ENCODE data around the gene PSMB5.
"Not testable (repeated sequence)": the region's sequence is repeated elsewhere in the genome, so short reads cannot be mapped to it uniquely, and the experiment has no call there.

The PSMB5 gene

GRCh38 chr14:23013054-23013748 is 21.5 kb downstream of the PSMB5 start:
- no peak for DNase-seq

GRCh38 chr14:23009939-23010726 is 24.6 kb downstream of the PSMB5 start, which contains the start of gene C14orf93:
Gene C14orf93 (minus strand): TSS chr14:23010143. CDS start chr14:22999023, 11,120 bp downstream.
- no peak for DNase-seq

- no peak for DNase-seq
These were observed 25.2 kb downstream of the PSMB5 start for GRCh38 chr14:23009483-23009938.

- no peak for DNase-seq
These were observed 25.9 kb downstream of the PSMB5 start for GRCh38 chr14:23008831-23009230.

DNA sequence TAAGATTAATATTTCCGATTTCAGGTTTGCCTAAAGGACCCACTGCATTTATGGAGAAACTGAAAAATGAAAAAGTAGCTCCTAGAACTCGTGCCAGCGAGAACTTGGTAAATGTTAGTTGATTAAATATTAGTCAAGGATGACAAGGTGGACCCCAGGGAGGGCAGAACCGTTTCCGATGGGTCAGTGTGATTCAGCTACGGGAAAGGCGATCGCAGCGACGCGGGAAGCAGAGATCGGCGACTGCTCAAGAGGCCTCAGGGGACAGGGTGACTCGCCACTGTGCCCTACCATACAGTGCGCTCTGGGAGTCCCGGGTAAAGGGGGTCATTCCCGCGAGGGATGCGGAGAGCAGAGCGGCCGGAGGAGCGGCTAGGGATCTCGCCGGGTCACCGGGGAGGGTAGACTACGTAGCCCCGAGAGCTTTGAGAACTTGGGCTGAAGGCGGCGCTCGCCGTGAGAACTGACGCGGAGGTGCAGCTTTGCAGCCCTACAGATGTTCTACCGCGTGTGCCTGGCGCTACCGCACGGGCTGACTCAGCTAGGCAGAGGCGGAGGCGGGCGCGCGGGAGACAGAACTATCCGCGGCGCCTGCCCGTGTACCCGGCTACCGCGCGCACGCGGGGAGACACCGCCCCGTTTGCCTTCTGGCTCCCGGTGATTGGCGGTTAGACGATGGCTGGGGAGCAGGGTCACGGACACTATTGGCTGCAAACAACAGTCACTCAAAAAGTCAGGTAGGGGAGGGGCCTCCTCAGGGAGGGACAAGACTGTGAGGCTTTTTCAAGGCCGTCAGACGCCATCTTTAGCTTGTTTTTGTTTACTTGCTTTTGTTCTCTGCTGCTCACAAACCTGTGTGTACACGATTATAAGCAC is 27.9 kb downstream of the PSMB5 start:
- DNase-seq = peak; percentile 58

- DNase-seq = no peak
These were observed 28.5 kb downstream of the PSMB5 start for GRCh38 chr14:23006188-23006534.

DNA sequence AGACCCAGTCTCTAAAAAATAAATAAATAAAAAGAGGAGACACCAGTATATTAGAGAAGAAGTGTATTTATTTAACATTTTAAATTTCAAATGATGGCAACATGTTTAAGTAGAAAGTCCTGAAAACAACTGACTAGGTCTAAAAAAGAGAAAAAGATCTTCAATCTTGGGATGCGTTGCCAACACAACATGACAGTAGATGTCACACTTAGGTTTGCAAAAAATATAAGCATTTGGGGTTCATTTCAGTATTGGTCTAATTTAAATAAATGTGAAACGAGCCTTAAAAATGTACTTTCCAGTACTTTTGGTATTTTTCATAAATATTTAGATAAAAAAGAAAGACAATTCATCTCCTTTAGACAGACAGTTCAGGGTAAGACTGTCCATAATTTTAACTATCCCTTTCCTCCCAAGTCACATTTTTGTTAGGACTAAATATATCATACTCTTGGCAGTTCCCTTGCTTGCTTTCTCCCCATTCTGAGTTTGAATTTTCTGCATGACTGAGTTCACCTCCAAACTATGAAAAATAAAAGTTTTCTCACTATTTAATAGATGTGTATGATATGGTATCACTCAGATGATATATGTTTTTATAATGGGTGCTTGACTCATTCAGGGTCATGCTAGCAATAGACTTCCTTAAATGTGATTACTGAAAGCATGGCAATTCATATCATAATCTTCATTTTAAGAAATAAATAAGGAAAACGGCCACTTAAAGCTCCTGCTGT is 29.1 kb downstream of the PSMB5 start:
- no peak for DNase-seq

DNA sequence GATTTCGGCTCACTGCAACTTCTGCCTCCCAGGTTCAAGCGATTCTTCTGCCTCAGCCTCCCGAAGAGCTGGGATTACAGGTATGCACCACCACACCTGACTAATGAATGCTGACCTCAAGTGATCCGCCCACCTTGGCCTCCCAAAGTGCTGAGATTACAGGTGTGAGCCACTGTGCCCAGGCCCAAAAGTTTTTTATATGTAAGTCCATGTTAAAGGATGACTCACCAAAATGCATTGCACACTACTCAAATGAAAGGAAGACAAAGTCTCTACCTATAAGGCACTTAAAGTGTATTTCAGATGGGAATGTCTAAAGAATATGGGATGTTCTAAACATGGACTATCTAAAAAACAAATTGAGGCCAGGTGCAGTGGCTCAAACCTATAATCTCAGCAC is 30.4 kb downstream of the PSMB5 start:
- DNase-seq = not testable (repeated sequence)

GRCh38 chr14:23002592-23002991 is 32.1 kb downstream of the PSMB5 start:
- DNase-seq = no peak

DNA sequence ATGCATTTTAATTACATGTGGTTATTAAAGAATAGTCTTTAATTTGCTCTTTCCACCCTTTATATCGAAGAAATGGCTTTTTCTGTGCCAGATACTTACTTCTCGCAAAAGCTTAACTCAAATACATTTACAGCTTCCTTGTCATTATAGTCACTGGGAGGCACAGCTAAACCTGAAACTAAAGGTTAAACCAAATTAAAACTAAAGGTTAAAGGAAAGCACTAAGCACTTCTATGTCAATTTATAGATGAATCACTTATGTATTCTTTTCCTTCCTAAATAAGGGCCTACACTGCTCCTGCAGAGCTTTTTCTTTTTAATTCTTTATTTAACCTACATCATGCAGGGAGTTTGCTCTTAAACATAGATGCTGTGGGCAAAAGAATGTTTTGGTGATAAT is 33.8 kb downstream of the PSMB5 start:
- no peak for DNase-seq

DNA sequence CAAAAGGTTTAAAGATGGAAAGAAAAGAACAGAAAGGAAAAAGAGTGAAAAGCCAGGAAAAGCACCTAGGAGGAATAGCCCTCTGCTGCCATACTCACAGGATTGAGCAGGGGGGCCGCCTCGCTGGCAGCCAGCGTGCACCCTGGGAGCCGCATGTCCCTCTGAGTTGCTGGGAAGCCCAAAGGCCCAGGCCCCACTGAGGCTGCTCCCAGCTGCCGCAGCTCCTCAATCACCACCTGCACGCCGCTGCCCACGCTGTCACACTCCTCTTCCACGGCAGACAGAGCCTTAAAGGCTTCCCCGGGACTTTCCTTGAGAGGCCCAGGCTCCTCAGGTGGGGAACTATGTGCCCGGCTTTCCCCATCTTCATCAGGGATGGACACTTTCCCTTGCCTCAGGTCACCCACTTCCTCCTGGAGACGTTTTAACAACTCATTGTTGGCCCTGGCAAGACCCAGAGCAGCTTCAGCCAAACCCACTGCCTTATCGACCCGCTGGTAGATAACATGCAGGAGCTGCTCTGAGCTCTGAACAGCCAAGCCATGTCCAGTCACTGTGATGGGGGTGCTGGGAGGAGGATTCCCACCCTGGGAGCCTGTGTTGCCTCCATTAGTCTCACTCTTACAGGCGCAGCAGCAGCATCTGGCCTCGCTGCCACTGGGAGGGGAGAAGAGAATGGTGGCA is 36.2 kb downstream of the PSMB5 start:
- no peak for DNase-seq

DNA sequence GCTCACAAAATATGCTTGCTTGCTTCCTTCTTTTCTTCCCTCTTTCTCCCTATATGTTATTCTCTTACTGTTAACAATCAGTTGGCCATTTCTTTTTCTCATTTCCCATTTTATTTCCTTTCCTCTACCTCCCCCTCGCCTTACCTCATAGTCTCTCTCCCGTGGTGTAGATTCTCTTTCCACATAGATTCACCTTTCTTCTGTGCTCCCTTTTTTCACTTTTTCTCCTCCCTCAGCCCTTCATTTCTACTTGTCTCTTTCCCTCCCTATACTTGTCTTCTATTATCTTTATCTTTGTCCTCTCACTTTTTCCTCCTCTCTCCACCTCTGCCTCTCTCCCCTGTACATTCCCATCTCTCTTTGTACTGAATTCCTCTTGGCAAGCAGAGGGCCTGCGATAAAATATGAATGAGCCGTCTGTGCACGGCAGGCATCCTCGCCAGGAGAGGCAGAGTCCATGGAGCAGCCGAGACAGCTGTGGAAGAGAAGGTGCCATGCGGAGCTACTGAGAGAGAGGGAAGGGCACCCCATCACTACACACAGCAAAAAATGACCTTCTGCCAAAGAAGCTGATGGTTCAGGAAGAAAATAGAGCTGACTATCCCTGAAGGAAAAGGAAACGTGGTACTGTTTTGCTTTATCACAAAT is 36.9 kb downstream of the PSMB5 start:
- no peak for DNase-seq

GRCh38 chr14:22996768-22997654 is 37.7 kb downstream of the PSMB5 start:
- no peak for DNase-seq

DNA sequence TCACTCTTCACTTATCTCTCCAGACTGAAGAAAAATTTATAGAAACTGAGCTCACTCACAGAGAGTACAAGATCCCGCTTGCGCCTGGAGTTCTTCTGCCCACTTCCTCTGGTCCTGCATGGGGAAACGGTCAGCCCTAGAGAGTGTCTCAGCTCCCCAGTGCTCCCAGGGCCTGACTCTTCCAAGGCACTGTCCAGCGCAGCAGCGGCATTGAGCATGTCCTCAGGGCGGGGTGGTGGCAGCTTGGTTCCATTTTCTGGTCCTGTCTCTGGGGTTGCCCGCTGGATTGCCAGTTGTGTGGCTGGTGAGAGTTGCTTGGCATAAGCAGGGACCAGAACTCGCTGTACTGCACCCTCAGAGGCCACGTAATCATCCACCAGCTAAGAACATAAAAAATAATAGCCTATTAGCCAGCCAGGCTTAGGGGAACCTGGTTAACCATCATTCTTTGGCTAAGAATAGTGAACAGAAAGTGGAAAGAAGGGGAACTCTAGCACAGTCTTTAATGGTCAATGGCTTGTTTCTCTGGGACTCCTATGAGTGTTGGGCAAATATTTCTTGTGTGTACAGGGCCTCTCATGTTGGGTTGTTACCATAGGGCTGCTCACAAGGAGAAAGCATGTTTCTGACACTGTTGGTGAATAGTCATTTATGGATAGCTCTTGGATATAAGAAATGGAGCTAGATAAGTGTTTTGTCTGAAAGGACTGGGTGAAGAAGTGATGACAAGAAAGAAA is 38.6 kb downstream of the PSMB5 start:
- DNase-seq = no peak

DNA sequence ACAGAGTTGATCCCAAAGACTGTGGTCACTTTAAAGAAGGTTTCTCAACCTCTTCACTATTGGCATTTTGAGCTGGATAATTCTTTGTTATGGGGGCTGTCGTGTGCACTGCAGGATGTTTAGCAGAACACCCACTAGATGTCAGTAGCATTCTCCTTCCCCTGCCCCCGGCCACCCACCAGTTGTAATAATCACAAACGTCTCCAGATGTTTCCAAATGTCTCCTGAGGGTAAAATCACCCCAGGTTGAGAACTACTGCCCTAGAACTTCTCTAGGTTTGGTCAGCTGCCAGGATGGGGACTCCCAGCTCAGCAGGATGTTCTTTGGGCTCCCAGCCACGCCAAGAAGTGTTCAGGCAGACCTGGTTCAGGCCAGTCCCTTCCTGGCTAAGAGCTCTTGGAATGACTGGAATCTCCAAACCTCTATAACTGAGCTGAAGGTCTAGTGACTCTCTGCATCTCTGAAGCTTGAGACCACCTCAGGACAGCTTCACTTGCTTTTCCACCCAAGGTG is 39.9 kb downstream of the PSMB5 start:
- DNase-seq = no peak

- DNase-seq = no peak
These were observed 41.2 kb downstream of the PSMB5 start for GRCh38 chr14:22993517-22993916.

DNA sequence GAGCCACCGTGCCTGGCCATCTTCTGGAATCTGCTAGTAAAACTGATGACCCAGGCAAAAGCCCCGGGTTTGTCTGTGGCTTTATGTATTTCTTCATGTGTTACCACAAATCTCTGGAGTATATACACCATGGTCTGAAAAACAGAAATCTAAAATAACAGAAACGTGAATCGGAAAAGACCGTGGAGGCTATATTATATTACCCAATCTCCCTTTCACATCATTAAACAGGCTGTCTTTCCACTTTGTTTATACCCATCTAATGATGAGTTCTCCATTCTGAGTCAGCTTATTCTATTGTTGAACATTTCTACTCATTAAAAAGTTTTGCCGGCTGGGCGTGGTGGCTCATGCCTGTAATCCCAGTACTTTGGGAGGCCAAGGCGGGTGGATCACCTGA is 42.8 kb downstream of the PSMB5 start:
- no peak for DNase-seq

DNA sequence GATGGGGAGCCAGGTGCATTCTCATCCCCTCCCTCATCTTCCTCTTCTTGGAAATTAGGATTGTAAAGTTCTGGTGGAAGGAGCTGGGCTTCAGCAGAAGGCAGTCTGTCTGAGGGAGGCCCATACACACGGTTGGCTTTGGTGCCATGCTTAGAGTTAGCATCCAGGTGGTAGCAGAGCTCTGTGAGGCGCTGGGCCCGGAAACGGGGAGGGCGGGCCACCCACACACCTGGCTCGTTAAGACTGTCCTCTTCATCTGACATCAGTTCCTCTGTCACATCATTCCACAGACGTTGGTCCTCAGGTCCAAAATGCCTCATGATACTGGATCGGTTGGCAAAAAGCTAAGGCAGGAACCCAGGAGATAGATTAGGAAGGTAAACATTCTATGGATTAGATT is 47.4 kb downstream of the PSMB5 start:
- DNase-seq = no peak

DNA sequence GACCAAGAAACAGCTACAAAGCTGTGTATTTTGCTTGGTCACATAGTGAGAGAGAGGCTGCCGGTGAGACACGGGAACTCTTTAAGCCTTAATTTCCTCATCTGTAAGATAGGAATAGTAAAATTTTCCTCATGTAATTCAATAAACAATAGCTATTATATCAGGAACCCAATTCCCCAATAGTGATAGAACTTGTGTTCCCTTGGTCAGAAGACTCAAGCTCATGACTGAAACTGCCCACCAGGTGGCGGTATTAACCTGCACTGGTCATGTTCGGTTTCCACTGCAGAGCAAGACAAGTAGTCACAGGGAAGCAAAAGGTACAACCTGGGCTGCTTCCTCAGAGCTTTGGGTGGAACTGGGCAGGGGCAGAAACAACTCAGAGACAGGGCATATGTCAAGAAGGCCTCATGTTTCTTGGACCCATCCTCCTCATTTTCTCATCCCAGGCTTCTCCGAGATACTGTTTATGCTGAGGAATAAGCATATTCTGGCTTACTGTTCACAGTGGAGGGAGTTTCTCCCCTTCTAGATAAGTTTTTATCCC is 48.1 kb downstream of the PSMB5 start:
- DNase-seq = peak; percentile 18
